ENCODE data around the gene AMBRA1. TPM values are rescaled to one million over a fixed set of nuclear protein-coding genes. Genes with fewer than 3 reads are reported as not detected.

The AMBRA1 gene
- total and polyA plus RNA-seq, 2 experiments from 2014 or later = 10.5 to 52.7 TPM

DNA sequence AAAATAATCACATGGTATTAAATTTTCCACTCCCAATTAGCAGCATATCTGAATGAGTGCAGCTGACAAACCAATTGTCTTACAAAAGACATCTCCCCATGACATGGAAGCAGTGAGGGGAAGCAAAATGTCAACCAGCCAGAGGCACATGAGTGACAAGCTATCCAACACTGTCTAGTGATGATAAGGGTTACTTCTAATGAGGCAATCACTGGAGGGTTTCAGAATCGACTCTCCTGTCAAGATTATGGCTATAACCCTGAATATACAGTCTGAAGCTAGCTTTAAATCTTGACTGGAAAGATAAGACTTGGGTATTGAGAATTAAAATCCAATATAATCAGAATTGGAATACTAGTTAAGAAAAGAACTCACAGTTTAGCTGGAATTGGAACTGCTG is 50.3 kb downstream of the AMBRA1 start:
- no peak for DNase-seq (ENCODE audit: low read depth in 1 of 2, low spot score in 1 of 2)

DNA sequence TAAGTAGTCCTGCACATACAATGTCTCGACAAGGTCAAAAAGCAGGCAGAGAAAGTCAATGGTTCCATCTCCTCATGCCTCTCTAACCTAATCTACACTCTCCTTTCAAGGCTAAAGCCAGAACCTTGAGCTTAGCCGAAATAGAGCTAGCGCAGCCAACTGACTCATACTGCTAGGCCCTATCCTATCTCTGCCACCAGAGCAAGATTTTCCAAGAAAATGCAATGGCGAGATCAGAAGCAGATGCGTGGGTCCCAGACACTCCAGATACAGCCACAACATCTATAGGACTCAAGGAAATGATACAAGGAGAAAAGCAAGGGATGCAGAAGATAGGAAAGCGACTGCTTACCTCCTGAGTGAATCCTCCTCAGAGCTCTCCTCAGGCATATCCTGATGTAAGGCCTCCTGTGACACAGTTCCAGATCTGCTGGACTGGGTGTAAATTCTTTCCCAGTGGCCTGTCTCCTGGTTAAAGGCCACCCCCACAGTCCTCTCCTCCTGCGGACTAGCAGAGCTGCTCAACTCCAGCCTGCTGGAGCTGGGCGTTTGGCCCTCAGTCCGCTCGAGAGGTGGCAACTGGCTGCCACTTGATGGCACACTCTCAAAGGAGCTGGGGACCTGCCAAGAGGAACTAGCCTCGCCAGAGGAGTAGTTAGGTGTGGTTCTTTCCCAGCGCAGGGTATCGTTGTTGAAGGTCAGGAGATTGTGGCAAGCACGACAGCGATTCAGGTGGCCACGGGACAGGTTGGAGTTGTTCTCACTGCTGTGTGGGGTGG is 52.0 kb downstream of the AMBRA1 start:
- TF ChIP-seq, protein P1, sequence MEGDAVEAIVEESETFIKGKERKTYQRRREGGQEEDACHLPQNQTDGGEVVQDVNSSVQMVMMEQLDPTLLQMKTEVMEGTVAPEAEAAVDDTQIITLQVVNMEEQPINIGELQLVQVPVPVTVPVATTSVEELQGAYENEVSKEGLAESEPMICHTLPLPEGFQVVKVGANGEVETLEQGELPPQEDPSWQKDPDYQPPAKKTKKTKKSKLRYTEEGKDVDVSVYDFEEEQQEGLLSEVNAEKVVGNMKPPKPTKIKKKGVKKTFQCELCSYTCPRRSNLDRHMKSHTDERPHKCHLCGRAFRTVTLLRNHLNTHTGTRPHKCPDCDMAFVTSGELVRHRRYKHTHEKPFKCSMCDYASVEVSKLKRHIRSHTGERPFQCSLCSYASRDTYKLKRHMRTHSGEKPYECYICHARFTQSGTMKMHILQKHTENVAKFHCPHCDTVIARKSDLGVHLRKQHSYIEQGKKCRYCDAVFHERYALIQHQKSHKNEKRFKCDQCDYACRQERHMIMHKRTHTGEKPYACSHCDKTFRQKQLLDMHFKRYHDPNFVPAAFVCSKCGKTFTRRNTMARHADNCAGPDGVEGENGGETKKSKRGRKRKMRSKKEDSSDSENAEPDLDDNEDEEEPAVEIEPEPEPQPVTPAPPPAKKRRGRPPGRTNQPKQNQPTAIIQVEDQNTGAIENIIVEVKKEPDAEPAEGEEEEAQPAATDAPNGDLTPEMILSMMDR (IDR thresholded peaks at IDR 0.05; ENCODE audit: low read depth, low read length) = no peak
- DNase-seq (ENCODE audit: low read depth in 1 of 2, low spot score in 1 of 2) = no peak
- Histone ChIP-seq H3K4me1 (ENCODE audit: low read depth) (no peaks in the 10 kb centered on the region), H3K9me3 (ENCODE audit: low read depth) (no peaks in the 10 kb centered on the region), H3K36me3 (peaks cover 43% of the 10 kb centered on the region), H3K27ac (no peak overlapping the region), H3K4me3 (no peak overlapping the region), H3K27me3 (no peaks in the 10 kb centered on the region)

More for the DNA sequence above, 50.3 kb downstream of the AMBRA1 start:
- TF ChIP-seq, protein P1 (IDR thresholded peaks at IDR 0.05; ENCODE audit: low read depth, low read length) = no peak
- H3K9me3 ChIP-seq (ENCODE audit: low read depth) = no peaks in the 10 kb centered on the region
- peaks cover 4% of the 10 kb centered on the region for H3K4me1 ChIP-seq (ENCODE audit: low read depth)
- peak overlapping the region; percentile 4 for H3K27ac ChIP-seq
- peaks cover 44% of the 10 kb centered on the region for H3K36me3 ChIP-seq
- H3K4me3 ChIP-seq = no peak overlapping the region
- H3K27me3 ChIP-seq = no peaks in the 10 kb centered on the region

DNA sequence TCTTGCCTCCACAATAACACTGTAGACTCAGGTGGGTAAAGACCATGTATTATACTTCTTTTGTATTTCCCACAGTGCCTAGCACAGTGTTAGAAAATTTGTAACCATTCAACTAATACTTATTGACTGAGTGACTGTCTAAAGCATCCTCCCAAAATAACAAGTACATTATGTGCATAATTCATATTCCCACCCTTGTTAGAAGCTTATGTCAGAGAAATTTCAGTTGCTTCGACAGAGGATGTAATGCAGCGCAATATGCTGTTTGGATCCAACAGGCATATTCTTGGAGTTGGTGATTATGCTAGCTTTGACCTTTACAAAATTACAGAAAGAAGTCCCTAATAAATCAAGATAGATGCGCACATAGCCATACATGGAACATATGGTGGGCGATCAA is 53.0 kb downstream of the AMBRA1 start:
- no peak overlapping the region for H3K4me3 ChIP-seq
- H3K27ac ChIP-seq = no peak overlapping the region
- TF ChIP-seq, protein P1 (IDR thresholded peaks at IDR 0.05; ENCODE audit: low read depth, low read length) = no peak
- DNase-seq (ENCODE audit: low read depth in 1 of 2, low spot score in 1 of 2) = no peak
- no peaks in the 10 kb centered on the region for H3K4me1 ChIP-seq (ENCODE audit: low read depth)
- no peaks in the 10 kb centered on the region for H3K9me3 ChIP-seq (ENCODE audit: low read depth)
- H3K27me3 ChIP-seq = no peaks in the 10 kb centered on the region
- H3K36me3 ChIP-seq = peaks cover 36% of the 10 kb centered on the region

DNA sequence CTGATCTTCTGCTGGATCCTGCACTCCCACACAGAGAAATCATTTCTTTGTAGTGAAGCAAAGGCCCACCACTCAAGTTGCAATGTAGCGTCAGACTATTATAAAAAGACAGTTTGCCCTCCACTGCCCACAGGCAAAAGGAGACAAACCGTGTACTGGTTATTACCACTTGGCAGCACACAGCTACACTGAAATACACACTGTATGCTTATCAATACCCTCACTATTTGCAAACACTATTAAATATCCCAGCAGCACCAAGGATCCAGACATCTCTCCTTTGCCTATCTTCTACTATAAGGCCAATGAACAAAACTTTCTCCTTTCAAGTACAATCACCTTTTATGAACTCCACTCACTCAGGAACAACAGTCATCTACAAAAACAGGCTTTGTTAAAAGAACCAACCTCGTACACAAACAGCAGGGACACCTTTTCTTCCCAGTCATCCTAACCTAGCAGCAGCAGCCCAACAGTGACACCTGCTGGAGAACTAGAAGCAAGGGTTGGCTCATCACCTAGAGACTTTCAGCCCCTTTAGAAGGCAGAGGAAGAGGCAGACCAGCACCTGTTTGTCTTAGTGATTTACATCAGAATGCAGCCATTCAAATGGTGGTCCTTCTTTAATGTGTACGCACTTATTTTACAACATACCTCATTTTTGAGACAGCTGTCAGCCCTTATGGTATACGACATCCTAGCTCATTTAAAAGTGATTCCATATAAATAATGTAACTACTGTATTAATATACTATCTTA is 56.1 kb downstream of the AMBRA1 start:
- Histone ChIP-seq H3K27me3 (no peaks in the 10 kb centered on the region), H3K36me3 (peaks cover 13% of the 10 kb centered on the region), H3K4me3 (no peak overlapping the region), H3K4me1 (ENCODE audit: low read depth) (peaks cover 10% of the 10 kb centered on the region), H3K27ac (no peak overlapping the region), H3K9me3 (ENCODE audit: low read depth) (no peaks in the 10 kb centered on the region)
- TF ChIP-seq, protein P1 (IDR thresholded peaks at IDR 0.05; ENCODE audit: low read depth, low read length) = peak; percentile 98
- DNase-seq (ENCODE audit: low read depth in 1 of 2, low spot score in 1 of 2) = peak; percentile 82 to 83

DNA sequence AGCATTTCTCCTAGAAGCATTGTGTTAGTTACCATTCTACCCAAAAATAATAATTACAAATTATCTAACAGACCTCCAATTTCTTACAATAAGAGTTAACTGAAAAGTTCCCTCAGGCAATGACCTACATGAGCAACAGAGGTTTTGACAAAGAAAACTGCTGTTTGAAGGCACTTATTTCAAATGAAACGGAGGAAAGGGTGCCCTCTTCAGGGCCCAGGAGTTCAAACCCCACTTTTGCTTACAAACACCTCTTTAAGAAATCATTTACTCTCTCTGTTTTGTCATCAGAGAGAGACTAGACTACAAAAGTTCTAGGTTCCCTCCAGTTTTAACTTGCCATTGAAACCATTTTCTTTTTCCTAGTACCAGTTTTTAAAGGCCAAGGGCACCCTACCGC is 56.7 kb downstream of the AMBRA1 start:
- DNase-seq (ENCODE audit: low read depth in 1 of 2, low spot score in 1 of 2) = peak in 1 of 2 donors; percentile 27
- no peak overlapping the region for H3K27ac ChIP-seq
- TF ChIP-seq, protein P1 (IDR thresholded peaks at IDR 0.05; ENCODE audit: low read depth, low read length) = no peak
- peaks cover 10% of the 10 kb centered on the region for H3K4me1 ChIP-seq (ENCODE audit: low read depth)
- no peaks in the 10 kb centered on the region for H3K27me3 ChIP-seq
- H3K9me3 ChIP-seq (ENCODE audit: low read depth) = no peaks in the 10 kb centered on the region
- H3K4me3 ChIP-seq = no peak overlapping the region
- peaks cover 7% of the 10 kb centered on the region for H3K36me3 ChIP-seq

Measured in cardiac muscle cell (in vitro differentiated cells and primary cell).